BE2C (cell line): Measurements from ENCODE around the gene IL1B.

Experiments used
- DNase-seq: peaks from one replicate; pipeline ENCODE4 v3.0.0-alpha.2; 2020
- H3K27me3 ChIP-seq: fragments of 250-450 bp; sonication (Bioruptor Pico); 2 replicates; pipeline ENCODE4 v1.5.1; 2020; ENCODE audit warnings: mild to moderate bottlenecking
- H3K36me3 ChIP-seq: fragments of 250-450 bp; sonication (Bioruptor Pico); 2 replicates; pipeline ENCODE4 v1.5.1; 2020; ENCODE audit warnings: mild to moderate bottlenecking
- H3K4me1 ChIP-seq: fragments of 250-450 bp; sonication (Bioruptor Pico); 2 replicates; pipeline ENCODE4 v1.5.1; 2020
- H3K4me3 ChIP-seq: 2 replicates; pipeline ENCODE4 v1.5.1; 2011; ENCODE audit warnings: low read depth, low read length
- H3K9me3 ChIP-seq: fragments of 250-450 bp; sonication (Bioruptor Pico); 2 replicates; pipeline ENCODE4 v1.5.1; 2020
- CTCF ChIP-seq: IDR thresholded peaks from 2 replicates; pipeline ENCODE4 v1.5.1; 2012; ENCODE audit warnings: mild to moderate bottlenecking, low read depth, low read length

Gene IL1B

GRCh38 chr2:112841295-112842044 lies 4.9 kb upstream of the IL1B start:
- Histone ChIP-seq H3K4me1 (no peaks in the 10 kb centered on the region), H3K9me3 (no peaks in the 10 kb centered on the region), H3K27me3 (no peaks in the 10 kb centered on the region), H3K4me3 (no peak overlapping the region), H3K36me3 (no peaks in the 10 kb centered on the region)
- no peak for TF ChIP-seq CTCF
- DNase-seq, result no peak

GRCh38 chr2:112840068-112840445 lies 3.5 kb upstream of the IL1B start:
- H3K4me3 ChIP-seq, result no peak overlapping the region
- no peak for TF ChIP-seq CTCF
- no peaks in the 10 kb centered on the region for H3K4me1 ChIP-seq
- no peaks in the 10 kb centered on the region for H3K36me3 ChIP-seq
- no peak for DNase-seq
- no peaks in the 10 kb centered on the region for H3K9me3 ChIP-seq
- no peaks in the 10 kb centered on the region for H3K27me3 ChIP-seq

- no peak for DNase-seq
- TF ChIP-seq CTCF, result no peak
- Histone ChIP-seq H3K9me3 (no peaks in the 10 kb centered on the region), H3K4me1 (no peaks in the 10 kb centered on the region), H3K27me3 (no peaks in the 10 kb centered on the region), H3K4me3 (no peak overlapping the region), H3K36me3 (no peaks in the 10 kb centered on the region)
Measured at GRCh38 chr2:112839407-112840067, 3.0 kb upstream of the IL1B start.

- no peak for DNase-seq
- Histone ChIP-seq H3K9me3 (no peaks in the 10 kb centered on the region), H3K4me3 (no peak overlapping the region), H3K4me1 (no peaks in the 10 kb centered on the region), H3K36me3 (no peaks in the 10 kb centered on the region), H3K27me3 (no peaks in the 10 kb centered on the region)
- TF ChIP-seq CTCF, result no peak
Measured at GRCh38 chr2:112836163-112836560, 417 bp downstream of the IL1B start.

- DNase-seq, result no peak
- no peak for TF ChIP-seq CTCF
- Histone ChIP-seq H3K27me3 (no peaks in the 10 kb centered on the region), H3K36me3 (no peaks in the 10 kb centered on the region), H3K9me3 (no peaks in the 10 kb centered on the region), H3K4me3 (no peak overlapping the region), H3K4me1 (no peaks in the 10 kb centered on the region)
Measured at GRCh38 chr2:112835536-112836162, 930 bp downstream of the IL1B start.

- no peaks in the 10 kb centered on the region for H3K36me3 ChIP-seq
- H3K9me3 ChIP-seq, result no peaks in the 10 kb centered on the region
- H3K4me1 ChIP-seq, result no peaks in the 10 kb centered on the region
- no peaks in the 10 kb centered on the region for H3K27me3 ChIP-seq
- H3K4me3 ChIP-seq, result no peak overlapping the region
- DNase-seq, result no peak
- TF ChIP-seq CTCF, result no peak
Measured at GRCh38 chr2:112835061-112835501, 1.5 kb downstream of the IL1B start.
